ENCODE measurements around the gene CCDC85C.

GRCh38 chr14:99636487-99636886 is 32.5 kb upstream of the CCDC85C start:
- TF ChIP-seq BHLHE40 (IDR thresholded peaks at IDR 0.05; ENCODE audit: borderline replicate concordance): no peak
- TF ChIP-seq ARNT (IDR thresholded peaks at IDR 0.05): no peak

All from HEK293T (cell line).